Upper lobe of left lung (tissue), 6 donors: ENCODE results near the gene SMIM44. TPM values are rescaled to one million over a fixed set of nuclear protein-coding genes. Genes with fewer than 3 reads are reported as not detected.
A peak's percentile ranks its signal among the peaks of the same experiment; 100 is the strongest.
"Not testable (repeated sequence)": the region's sequence is repeated elsewhere in the genome, so short reads cannot be mapped to it uniquely, and the experiment has no call there.

Experiments
- ATAC-seq, 2 donors: fragments of 200-7000 bp; cut with Tn5 transposase; one replicate each; pipeline ENCODE4 v1.9.1; 2022; ENCODE audit warnings: mild to moderate bottlenecking in 2 of 2, moderate library complexity in 2 of 2; ENCODE audit not compliant: low FRiP score in 2 of 2
- DNase-seq, 2 donors: peaks; one replicate each; pipeline ENCODE4 v3.0.0-alpha.2; 2019 to 2020
- H3K27ac ChIP-seq, 4 donors: fragments of 200-600 bp; sonication (generic); one replicate each; pipeline ENCODE4 v1.5.1; 2016 to 2019
- H3K27me3 ChIP-seq, 4 donors: fragments of 200-600 bp; sonication (generic); one replicate each; pipeline ENCODE4 v1.5.1; 2017 to 2019
- H3K36me3 ChIP-seq, 4 donors: fragments of 200-600 bp; sonication (generic); one replicate each; pipeline ENCODE4 v1.5.1; 2016 to 2019
- H3K4me1 ChIP-seq, 4 donors: fragments of 200-600 bp; sonication (generic); one replicate each; pipeline ENCODE4 v1.5.1; 2018 to 2019
- H3K4me3 ChIP-seq, 4 donors: fragments of 200-600 bp; sonication (generic); one replicate each; pipeline ENCODE4 v1.5.1; 2017 to 2019; ENCODE audit warnings: mild to moderate bottlenecking in 2 of 4, moderate library complexity in 1 of 4
- H3K9me3 ChIP-seq, 4 donors: fragments of 200-600 bp; sonication (generic); one replicate each; pipeline ENCODE4 v1.5.1; 2018 to 2019
- EP300 ChIP-seq, 4 donors: sonication (generic); formaldehyde crosslinking; IDR thresholded peaks; one replicate each; pipeline ENCODE4 v1.5.1; 2017; ENCODE audit warnings: antibody characterized with exemption in 4 of 4, control low read depth in 2 of 4
- POLR2A ChIP-seq, 4 donors: fragments of 450-650 bp; IDR thresholded peaks; one replicate each; pipeline ENCODE4 v1.5.1; 2016 to 2017; ENCODE audit warnings: antibody characterized with exemption in 4 of 4, mild to moderate bottlenecking in 2 of 4
- POLR2AphosphoS5 ChIP-seq, 2 donors: sonication (generic); formaldehyde crosslinking; IDR thresholded peaks; one replicate each; pipeline ENCODE4 v1.5.1; 2017; ENCODE audit warnings: antibody characterized with exemption in 2 of 2
- WGBS, 2 donors: methylation state at CpG; one replicate each; pipeline ENCODE4 v1.1.5; 2017 to 2018; 5-methylcytosine and 5-hydroxymethylcytosine counted together
- total RNA-seq, 6 donors: library from RNA; depleted of rRNA in 4 of 6; stranded (reverse); fragments of >200 nt in 4 of 6; gene quantifications; one replicate each; pipeline versions ENCODE4 v1.1.0 to v1.2.1, GENCODE V29; 2016 to 2021
- TF ChIP-seq, protein P1 (sequence below), 6 experiments: fragments of 450-650 bp in 4 of 6; fragments of 200-600 bp in 2 of 6; sonication (generic) in 2 of 6; IDR thresholded peaks; one replicate each; pipeline ENCODE4 v1.5.1; 2016 to 2019; ENCODE audit warnings: antibody characterized with exemption in 6 of 6
- donor health status: DM: no; HTN: no; CAD: no; lungs with moderate emphysema.
- donor health status: DM: no; HTN: yes; CAD: no; lungs with severe emphysema.

Gene SMIM44
- total RNA-seq, 6 donors from 2014 or later = not detected

DNA sequence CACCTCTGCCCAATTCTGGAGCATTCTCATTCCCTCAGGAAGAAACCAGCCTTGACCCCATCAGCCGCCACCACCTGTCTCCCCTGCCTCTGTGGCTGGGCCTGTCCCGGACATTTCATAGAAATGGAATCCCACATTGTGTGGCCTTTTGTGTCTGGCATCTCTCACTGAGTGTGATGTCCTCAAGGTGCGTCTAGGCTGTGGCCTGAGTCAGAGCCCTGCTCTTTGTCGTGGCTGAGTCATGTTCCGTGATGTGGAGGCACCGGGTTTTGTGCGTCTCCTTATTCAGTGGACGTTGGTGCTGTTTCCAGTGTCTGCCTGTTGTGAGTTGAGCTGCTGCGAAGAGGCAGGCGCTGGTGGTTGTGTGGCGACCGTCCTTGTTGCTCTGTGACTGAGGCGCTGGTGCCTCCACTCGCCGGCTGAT lies 26.3 kb upstream of the SMIM44 start:
- WGBS, 2 donors = 94% methylated on average over 11 to 13 of the region's 15 CpGs
- Histone ChIP-seq H3K4me3 (no peak overlapping the region), H3K4me1 (peaks cover 15 to 48% (median 19%) of the 10 kb centered on the region in 4 donors), H3K27me3 (no peaks in the 10 kb centered on the region), H3K36me3 (peaks cover 0 to 21% (median 8%) of the 10 kb centered on the region in 4 donors), H3K27ac (no peak overlapping the region), H3K9me3 (no peaks in the 10 kb centered on the region)
- no peak for ATAC-seq
- DNase-seq = peak in 1 of 2 donors; percentile 46
- no peak for TF ChIP-seq POLR2A (IDR thresholded peaks at IDR 0.05)
- TF ChIP-seq EP300 (IDR thresholded peaks at IDR 0.05) = no peak
- TF ChIP-seq, protein P1, sequence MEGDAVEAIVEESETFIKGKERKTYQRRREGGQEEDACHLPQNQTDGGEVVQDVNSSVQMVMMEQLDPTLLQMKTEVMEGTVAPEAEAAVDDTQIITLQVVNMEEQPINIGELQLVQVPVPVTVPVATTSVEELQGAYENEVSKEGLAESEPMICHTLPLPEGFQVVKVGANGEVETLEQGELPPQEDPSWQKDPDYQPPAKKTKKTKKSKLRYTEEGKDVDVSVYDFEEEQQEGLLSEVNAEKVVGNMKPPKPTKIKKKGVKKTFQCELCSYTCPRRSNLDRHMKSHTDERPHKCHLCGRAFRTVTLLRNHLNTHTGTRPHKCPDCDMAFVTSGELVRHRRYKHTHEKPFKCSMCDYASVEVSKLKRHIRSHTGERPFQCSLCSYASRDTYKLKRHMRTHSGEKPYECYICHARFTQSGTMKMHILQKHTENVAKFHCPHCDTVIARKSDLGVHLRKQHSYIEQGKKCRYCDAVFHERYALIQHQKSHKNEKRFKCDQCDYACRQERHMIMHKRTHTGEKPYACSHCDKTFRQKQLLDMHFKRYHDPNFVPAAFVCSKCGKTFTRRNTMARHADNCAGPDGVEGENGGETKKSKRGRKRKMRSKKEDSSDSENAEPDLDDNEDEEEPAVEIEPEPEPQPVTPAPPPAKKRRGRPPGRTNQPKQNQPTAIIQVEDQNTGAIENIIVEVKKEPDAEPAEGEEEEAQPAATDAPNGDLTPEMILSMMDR (IDR thresholded peaks at IDR 0.05) = no peak
- no peak for TF ChIP-seq POLR2AphosphoS5 (IDR thresholded peaks at IDR 0.05)

DNA sequence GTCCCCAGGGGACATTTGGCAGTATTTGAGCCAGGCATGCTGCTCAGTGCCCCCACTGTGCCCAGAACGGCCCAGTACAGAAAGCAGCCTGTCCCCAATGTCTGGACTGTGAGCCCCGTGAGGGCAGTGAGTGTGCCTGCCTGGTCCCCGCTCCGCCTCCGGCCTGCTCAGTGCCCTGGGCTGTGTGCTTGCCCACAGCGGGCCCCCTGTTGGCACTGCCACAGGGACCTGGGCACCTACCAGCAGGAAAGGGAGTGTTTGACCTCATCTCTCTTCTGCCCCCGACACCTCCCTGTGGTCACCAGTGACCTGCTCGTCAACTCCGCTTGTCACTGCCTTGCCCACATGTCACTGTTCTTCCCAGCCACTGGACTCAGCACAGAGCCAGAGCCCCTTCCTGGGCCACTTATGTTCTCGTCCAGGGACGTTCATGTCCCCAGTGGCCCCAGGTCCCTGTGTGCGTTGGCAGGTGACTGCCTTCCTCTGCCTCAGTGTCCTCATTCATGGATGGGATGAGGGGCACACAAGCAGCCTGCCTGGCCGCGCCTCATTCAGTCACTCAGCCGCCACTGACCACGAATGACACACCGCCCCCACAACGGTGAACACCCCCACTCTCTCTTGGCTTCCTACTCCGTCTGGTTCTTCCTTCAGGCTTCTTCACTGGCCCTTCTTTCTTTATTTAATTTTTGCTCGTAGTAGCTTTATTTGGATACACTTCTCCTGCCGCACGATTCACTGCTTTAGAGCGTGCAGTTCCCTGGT lies 25.7 kb upstream of the SMIM44 start:
- no peaks in the 10 kb centered on the region for H3K9me3 ChIP-seq
- ATAC-seq = no peak
- H3K27ac ChIP-seq = no peak overlapping the region
- DNase-seq = peak in 1 of 2 donors; percentile 74
- H3K4me3 ChIP-seq = no peak overlapping the region
- peaks cover 0 to 21% (median 8%) of the 10 kb centered on the region in 4 donors for H3K36me3 ChIP-seq
- H3K4me1 ChIP-seq = peaks cover 15 to 49% (median 19%) of the 10 kb centered on the region in 4 donors
- 88 to 90% methylated on average over 22 to 23 of the region's 23 CpGs for WGBS, 2 donors
- H3K27me3 ChIP-seq = no peaks in the 10 kb centered on the region
- TF ChIP-seq POLR2A (IDR thresholded peaks at IDR 0.05) (no peak), EP300 (IDR thresholded peaks at IDR 0.05) (no peak), POLR2AphosphoS5 (IDR thresholded peaks at IDR 0.05) (no peak)
- TF ChIP-seq, protein P1 (IDR thresholded peaks at IDR 0.05) = no peak

DNA sequence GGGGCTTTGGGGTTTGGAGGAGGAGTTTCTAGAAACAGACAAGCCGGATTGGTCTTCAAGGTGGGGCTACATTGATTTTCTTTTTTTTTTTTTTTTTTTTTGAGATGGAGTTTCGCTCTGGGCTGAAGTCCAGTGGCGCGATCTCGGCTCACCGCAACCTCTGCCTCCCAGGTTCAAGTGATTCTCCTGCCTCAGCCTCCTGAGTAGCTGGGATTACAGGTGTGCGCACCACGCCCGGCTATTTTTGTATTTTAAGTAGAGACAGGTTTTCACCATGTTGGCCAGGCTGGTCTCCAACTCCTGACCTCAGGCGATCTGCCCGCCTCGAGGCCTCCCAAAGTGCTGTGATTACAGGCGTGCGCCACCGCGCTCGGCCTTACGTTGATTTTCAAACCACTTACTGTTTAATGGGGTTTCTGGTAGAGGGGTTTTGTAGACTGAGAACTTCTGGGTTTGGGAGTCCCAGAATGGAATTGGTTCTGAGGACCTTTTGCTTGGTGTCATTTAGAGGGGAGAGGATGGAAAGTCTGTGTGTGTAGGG lies 24.9 kb upstream of the SMIM44 start:
- Histone ChIP-seq H3K4me3 (peak overlapping the region in 1 of 4 donors; percentile 86), H3K4me1 (peaks cover 15 to 49% (median 19%) of the 10 kb centered on the region in 4 donors), H3K36me3 (peaks cover 0 to 21% (median 8%) of the 10 kb centered on the region in 4 donors)
- not testable (repeated sequence) for H3K27ac ChIP-seq, H3K27me3 ChIP-seq, ATAC-seq, H3K9me3 ChIP-seq
- peak in 1 of 2 donors; percentile 59 for DNase-seq
- 91 to 93% methylated on average over 18 of the region's 18 CpGs for WGBS, 2 donors

DNA sequence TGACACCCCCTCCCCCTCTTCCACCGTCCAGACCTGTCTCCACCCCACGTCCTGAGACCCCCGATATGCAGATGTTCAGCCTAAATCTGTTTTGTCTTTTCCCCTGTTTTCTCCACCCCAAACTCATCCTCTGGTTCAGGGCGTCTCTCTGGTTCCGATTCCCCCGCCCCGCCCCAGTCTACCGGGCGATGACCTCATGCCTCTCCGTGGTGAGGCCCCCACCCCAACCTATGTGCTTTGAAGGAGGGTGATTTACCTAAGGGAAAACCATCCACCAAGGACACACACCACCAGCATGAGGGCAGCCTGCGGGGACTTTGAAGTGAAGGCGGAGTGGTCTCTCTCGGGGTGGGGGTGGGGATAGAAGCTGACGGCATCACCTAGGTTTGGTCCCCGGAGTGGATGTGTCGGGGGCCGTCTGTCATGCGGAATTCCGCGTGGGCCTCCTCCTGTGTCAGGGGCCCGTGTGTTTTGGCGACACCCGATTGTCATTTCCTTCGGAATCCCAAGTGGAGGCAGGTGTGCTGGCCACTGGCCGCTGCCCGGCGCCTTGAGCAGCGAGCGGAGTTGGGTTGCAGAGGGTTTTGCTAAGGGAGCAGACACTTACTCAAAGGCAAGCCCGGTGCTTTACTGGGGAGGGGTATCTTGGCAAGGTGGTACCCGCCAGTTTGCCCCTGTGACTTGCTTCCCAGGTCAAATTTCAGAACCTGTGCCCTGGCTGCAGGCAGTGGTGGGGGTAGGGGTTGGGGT lies 24.3 kb upstream of the SMIM44 start:
- peak overlapping the region; percentile 86 to 96 (median 88) for H3K27ac ChIP-seq
- H3K4me1 ChIP-seq = peaks cover 15 to 43% (median 19%) of the 10 kb centered on the region in 4 donors
- no peaks in the 10 kb centered on the region for H3K27me3 ChIP-seq
- 41 to 51% methylated on average over 27 to 28 of the region's 31 CpGs for WGBS, 2 donors
- H3K4me3 ChIP-seq = peak overlapping the region; percentile 86 to 100 (median 98)
- H3K36me3 ChIP-seq = peaks cover 0 to 21% (median 8%) of the 10 kb centered on the region in 4 donors
- TF ChIP-seq POLR2A (IDR thresholded peaks at IDR 0.05) = no peak
- TF ChIP-seq, protein P1 (IDR thresholded peaks at IDR 0.05) = no peak
- no peak for TF ChIP-seq EP300 (IDR thresholded peaks at IDR 0.05)
- TF ChIP-seq POLR2AphosphoS5 (IDR thresholded peaks at IDR 0.05) = no peak
- ATAC-seq (no peak), DNase-seq (peak in 1 of 2 donors; percentile 77)
- no peaks in the 10 kb centered on the region for H3K9me3 ChIP-seq
